Kidney (tissue), 14 donors: ENCODE data around the gene CCND1. TPM values are rescaled to one million over a fixed set of nuclear protein-coding genes. Genes with fewer than 3 reads are reported as not detected.

Experiments
- DNase-seq, 5 donors: peaks; one replicate each; pipeline ENCODE4 v3.0.0-alpha.2; 2013 to 2020
- FAIRE-seq: peaks from 2 replicates; lab custom pipeline; 2012; peaks lifted over from hg19 to GRCh38; lab: Jason Lieb, UNC
- H3K27ac ChIP-seq, 2 donors: one replicate each; pipeline ENCODE4 v1.7.0; 2013; ENCODE audit warnings: low read depth in 2 of 2, low read length in 2 of 2, inconsistent platforms in 1 of 2
- H3K27me3 ChIP-seq: one replicate; pipeline ENCODE4 v1.7.1; 2013; ENCODE audit warnings: low read length, inconsistent platforms; ENCODE audit not compliant: control insufficient read depth, insufficient read depth
- H3K36me3 ChIP-seq, 3 donors: one replicate each; pipeline versions ENCODE4 v1.7.0 to v1.7.1; 2013; ENCODE audit warnings: low read length in 3 of 3, control low read depth in 1 of 3, inconsistent platforms in 1 of 3; ENCODE audit not compliant: insufficient read depth in 3 of 3, control insufficient read depth in 2 of 3
- H3K4me1 ChIP-seq, 3 donors: one replicate each; pipeline versions ENCODE4 v1.7.0 to v1.7.1; 2013; ENCODE audit warnings: low read length in 3 of 3, inconsistent platforms in 1 of 3, low read depth in 1 of 3; ENCODE audit not compliant: control insufficient read depth in 2 of 3, insufficient read depth in 2 of 3
- H3K4me3 ChIP-seq, 3 donors: one replicate each; pipeline versions ENCODE4 v1.7.0 to v1.8.1; 2013; ENCODE audit warnings: low read length in 3 of 3, control low read depth in 1 of 3, inconsistent platforms in 1 of 3
- H3K9ac ChIP-seq, 3 donors: one replicate each; pipeline versions ENCODE4 v1.7.0 to v1.7.1; 2013; ENCODE audit warnings: low read length in 3 of 3, control low read depth in 1 of 3, inconsistent platforms in 1 of 3
- H3K9me3 ChIP-seq, 3 donors: one replicate each; pipeline versions ENCODE4 v1.7.0 to v1.7.1; 2013; ENCODE audit warnings: low read length in 3 of 3, control low read depth in 1 of 3, inconsistent platforms in 1 of 3; ENCODE audit not compliant: control insufficient read depth in 2 of 3, insufficient read depth in 1 of 3
- intact Hi-C: fragments of 100-400 bp; cut with DNase I; formaldehyde crosslinking; loops from one replicate; pipeline ENCODE4 v1.11.1; 2022
- polyA plus RNA-seq: library from polyadenylated mRNA; stranded (reverse); fragments of 350-450 nt; fragmentation: Illumina TruSeq; extraction: RNeasy Lipid Tissue Mini Kit (QIAGEN cat#74804); gene quantifications from one replicate; pipeline ENCODE4 v1.2.3, GENCODE V29; 2014; ENCODE audit warnings: low read depth, low replicate concordance; ENCODE audit not compliant: insufficient read depth
- total RNA-seq: library from RNA; stranded (reverse); fragmentation: NEBNext Ultra II Directional; extraction: Animal tissue kit (Norgen Biotek cat#: 25700); gene quantifications from one replicate; pipeline ENCODE4 v1.2.1, GENCODE V29; 2021
- TF ChIP-seq, protein P1 (sequence below): IDR thresholded peaks from 3 replicates; pipeline ENCODE4 v1.5.1; 2012; ENCODE audit warnings: mild to moderate bottlenecking, moderate library complexity, borderline replicate concordance; ENCODE audit not compliant: insufficient read depth; ENCODE audit errors: extremely low read depth
- donor health status: control.
- donor health status: control.
- donor health status: control.
- donor health status: control.
- donor health status: control.
- donor health status: DM: yes; HTN: yes; CAD: no.
- donor health status: Normal renal cell carcinoma (clear cell type).

Gene CCND1
- total and polyA plus RNA-seq, 2 donors from 2014 or later: 37.6 to 142 TPM

DNA sequence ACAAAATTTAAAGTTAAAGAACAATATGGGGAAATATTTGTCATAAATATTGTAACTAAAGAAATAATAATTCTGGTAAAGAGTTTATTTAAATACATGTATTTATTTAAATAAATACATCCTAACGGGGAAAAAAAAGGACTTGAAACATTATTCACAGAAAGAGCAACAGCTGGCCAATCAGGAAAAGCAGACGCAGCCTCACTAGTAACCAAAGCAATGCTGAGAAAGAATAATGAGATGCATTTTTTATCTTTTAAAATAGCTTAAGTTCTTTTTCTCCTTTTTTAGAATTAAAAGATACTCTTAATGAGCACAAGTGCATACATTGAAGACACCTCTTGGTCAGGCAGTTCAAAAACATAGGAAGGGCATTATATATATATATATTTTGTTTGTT is 36.8 kb downstream of the CCND1 start:
- Histone ChIP-seq H3K27ac (no peak overlapping the region), H3K9me3 (no peaks in the 10 kb centered on the region), H3K27me3 (no peaks in the 10 kb centered on the region), H3K9ac (no peak overlapping the region), H3K4me1 (peaks cover 0 to 6% (median 4%) of the 10 kb centered on the region in 3 donors), H3K4me3 (no peak overlapping the region), H3K36me3 (peaks cover 0 to 5% (median 0%) of the 10 kb centered on the region in 3 donors)
- no peak for FAIRE-seq
- DNase-seq: no peak
- intact Hi-C loops: no loop called here
- TF ChIP-seq, protein P1, sequence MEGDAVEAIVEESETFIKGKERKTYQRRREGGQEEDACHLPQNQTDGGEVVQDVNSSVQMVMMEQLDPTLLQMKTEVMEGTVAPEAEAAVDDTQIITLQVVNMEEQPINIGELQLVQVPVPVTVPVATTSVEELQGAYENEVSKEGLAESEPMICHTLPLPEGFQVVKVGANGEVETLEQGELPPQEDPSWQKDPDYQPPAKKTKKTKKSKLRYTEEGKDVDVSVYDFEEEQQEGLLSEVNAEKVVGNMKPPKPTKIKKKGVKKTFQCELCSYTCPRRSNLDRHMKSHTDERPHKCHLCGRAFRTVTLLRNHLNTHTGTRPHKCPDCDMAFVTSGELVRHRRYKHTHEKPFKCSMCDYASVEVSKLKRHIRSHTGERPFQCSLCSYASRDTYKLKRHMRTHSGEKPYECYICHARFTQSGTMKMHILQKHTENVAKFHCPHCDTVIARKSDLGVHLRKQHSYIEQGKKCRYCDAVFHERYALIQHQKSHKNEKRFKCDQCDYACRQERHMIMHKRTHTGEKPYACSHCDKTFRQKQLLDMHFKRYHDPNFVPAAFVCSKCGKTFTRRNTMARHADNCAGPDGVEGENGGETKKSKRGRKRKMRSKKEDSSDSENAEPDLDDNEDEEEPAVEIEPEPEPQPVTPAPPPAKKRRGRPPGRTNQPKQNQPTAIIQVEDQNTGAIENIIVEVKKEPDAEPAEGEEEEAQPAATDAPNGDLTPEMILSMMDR: no peak

DNA sequence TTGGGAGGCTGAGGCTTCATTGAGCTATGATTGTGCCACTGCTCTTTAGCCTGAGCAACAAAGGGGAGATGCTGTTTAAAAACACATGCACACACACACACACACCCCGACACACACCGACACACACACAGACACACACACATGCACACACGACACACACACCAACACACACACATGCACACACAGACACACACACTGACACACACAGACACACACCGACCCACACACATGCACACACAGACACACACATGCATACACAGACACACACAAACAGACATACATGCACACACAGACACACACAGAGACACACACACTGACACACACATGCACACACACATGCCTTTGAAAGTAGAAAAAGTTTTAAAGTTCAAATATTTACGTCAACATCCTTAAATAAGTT is 39.7 kb downstream of the CCND1 start:
- Histone ChIP-seq H3K9ac (no peak overlapping the region), H3K4me1 (no peaks in the 10 kb centered on the region), H3K27ac (no peak overlapping the region), H3K9me3 (no peaks in the 10 kb centered on the region), H3K4me3 (no peak overlapping the region), H3K27me3 (no peaks in the 10 kb centered on the region), H3K36me3 (no peaks in the 10 kb centered on the region)
- DNase-seq: no peak
- intact Hi-C loops: no loop called here
- no peak for FAIRE-seq
- TF ChIP-seq, protein P1: no peak

DNA sequence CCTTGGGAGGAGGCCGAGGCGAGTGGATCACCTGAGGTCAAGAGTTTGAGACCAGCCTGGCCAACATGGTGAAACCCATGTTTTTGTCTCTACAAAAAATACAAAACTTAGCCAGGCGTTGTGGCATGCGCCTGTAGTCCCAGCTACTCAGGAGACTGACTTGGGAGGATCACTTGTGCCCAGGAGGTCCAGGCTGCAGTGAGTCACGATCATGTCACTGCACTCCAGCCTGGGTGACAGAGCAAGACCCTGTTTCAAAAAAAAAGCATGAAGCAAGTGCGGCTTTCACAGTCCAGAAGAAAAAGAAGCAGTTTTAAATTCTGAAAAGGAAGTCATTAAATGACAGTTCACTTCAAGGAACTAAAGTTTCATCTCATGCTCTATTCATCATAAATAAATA is 41.3 kb downstream of the CCND1 start:
- H3K9ac ChIP-seq: no peak overlapping the region
- no peak for FAIRE-seq
- no peaks in the 10 kb centered on the region for H3K9me3 ChIP-seq
- no peak overlapping the region for H3K4me3 ChIP-seq
- no peak for DNase-seq
- H3K27ac ChIP-seq: no peak overlapping the region
- TF ChIP-seq, protein P1: no peak
- no peaks in the 10 kb centered on the region for H3K4me1 ChIP-seq
- intact Hi-C loops: no loop called here
- H3K27me3 ChIP-seq: no peaks in the 10 kb centered on the region
- H3K36me3 ChIP-seq: no peaks in the 10 kb centered on the region

DNA sequence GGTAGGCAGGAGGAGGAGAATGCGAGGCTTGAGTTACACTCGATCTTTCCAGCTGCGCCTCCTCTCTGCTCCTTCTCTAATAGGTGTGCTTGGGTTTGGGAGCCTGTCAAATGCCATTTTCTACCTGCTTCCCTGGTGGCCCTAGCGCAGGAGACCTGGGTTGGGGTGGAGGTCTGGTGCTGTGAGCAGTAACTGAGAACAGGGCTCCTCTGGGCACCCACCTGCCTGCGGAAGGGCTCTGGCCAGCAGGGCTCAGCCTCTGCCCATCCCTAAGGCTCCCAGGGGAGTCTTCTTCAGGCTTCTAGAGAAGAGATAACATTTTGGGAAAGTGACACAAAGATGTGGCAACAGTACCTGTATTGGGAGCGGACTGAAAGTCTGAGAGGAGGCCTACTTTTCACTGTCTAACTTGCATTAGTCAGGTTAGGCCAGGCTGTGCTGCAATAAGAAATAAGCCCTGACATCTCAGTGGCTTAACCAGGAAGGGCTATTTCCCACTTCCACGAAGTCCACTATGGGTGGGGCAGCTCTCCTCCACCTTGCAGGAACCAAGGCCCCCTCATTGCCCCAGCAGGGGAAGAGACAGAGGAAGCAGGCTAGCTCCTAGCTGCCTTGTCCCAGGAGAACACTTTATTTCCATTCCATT is 41.8 kb downstream of the CCND1 start:
- intact Hi-C loops: no loop called here
- TF ChIP-seq, protein P1: no peak
- H3K27me3 ChIP-seq: no peaks in the 10 kb centered on the region
- H3K4me3 ChIP-seq: no peak overlapping the region
- H3K36me3 ChIP-seq: no peaks in the 10 kb centered on the region
- H3K4me1 ChIP-seq: no peaks in the 10 kb centered on the region
- no peak for DNase-seq
- H3K27ac ChIP-seq: no peak overlapping the region
- H3K9ac ChIP-seq: no peak overlapping the region
- H3K9me3 ChIP-seq: no peaks in the 10 kb centered on the region
- no peak for FAIRE-seq
